ENCODE measurements around the gene ABCC9.

Gene ABCC9

GRCh38 chr12:21940549-21941505 lies at the start of gene ABCC9:
TSS of gene ABCC9 (minus strand) at chr12:21941426. CDS start at chr12:21936674, 4,752 bp downstream.
- DNase-seq = no peak

- no peak for DNase-seq
These were observed 48.7 kb upstream of the ABCC9 start for GRCh38 chr12:21989819-21990412.

GRCh38 chr12:21988619-21989018 lies 47.4 kb upstream of the ABCC9 start:
- no peak for DNase-seq

GRCh38 chr12:21987755-21988154 lies 46.5 kb upstream of the ABCC9 start:
- no peak for DNase-seq

- no peak for DNase-seq
These were observed 43.9 kb upstream of the ABCC9 start for GRCh38 chr12:21985155-21985554.

GRCh38 chr12:21984375-21984774 lies 43.1 kb upstream of the ABCC9 start:
- DNase-seq = no peak

- no peak for DNase-seq
These were observed 41.9 kb upstream of the ABCC9 start for GRCh38 chr12:21983095-21983494.

- no peak for DNase-seq
These were observed 39.3 kb upstream of the ABCC9 start for GRCh38 chr12:21980544-21980943.

- DNase-seq = no peak
These were observed 34.1 kb upstream of the ABCC9 start for GRCh38 chr12:21975293-21975692.

GRCh38 chr12:21973221-21973620 lies 32.0 kb upstream of the ABCC9 start:
- DNase-seq = no peak

GRCh38 chr12:21972055-21972454 lies 30.8 kb upstream of the ABCC9 start:
- no peak for DNase-seq

GRCh38 chr12:21971344-21971743 lies 30.1 kb upstream of the ABCC9 start:
- DNase-seq = no peak

- no peak for DNase-seq
These were observed 21.6 kb upstream of the ABCC9 start for GRCh38 chr12:21962821-21963220.

GRCh38 chr12:21962236-21962635 lies 21.0 kb upstream of the ABCC9 start:
- DNase-seq = no peak

- no peak for DNase-seq
These were observed 9.4 kb upstream of the ABCC9 start for GRCh38 chr12:21950649-21951048.

- no peak for DNase-seq
These were observed 7.8 kb upstream of the ABCC9 start for GRCh38 chr12:21949036-21949435.

- DNase-seq = no peak
These were observed 5.8 kb upstream of the ABCC9 start for GRCh38 chr12:21946983-21947382.

GRCh38 chr12:21945002-21945401 lies 3.8 kb upstream of the ABCC9 start:
- DNase-seq = no peak

GRCh38 chr12:21942377-21942703 lies 1.1 kb upstream of the ABCC9 start:
- DNase-seq = no peak

GRCh38 chr12:21941506-21942376 lies 515 bp upstream of the ABCC9 start:
- DNase-seq = no peak

GRCh38 chr12:21939435-21939834 lies 1.8 kb downstream of the ABCC9 start:
- no peak for DNase-seq

GRCh38 chr12:21938879-21939278 lies 2.3 kb downstream of the ABCC9 start:
- no peak for DNase-seq

- no peak for DNase-seq
These were observed 7.1 kb downstream of the ABCC9 start for GRCh38 chr12:21934173-21934572.

- DNase-seq = no peak
These were observed 7.6 kb downstream of the ABCC9 start for GRCh38 chr12:21933656-21934055.
